ENCODE results near the gene TMEM132A. TPM values are rescaled to one million over a fixed set of nuclear protein-coding genes. Genes with fewer than 3 reads are reported as not detected.

The TMEM132A gene
- total and polyA plus RNA-seq, 9 of the 15 experiments (the other 6 are each of a cell fraction or from before 2014, with no cell fraction given) = 0.04 to 1.1 (median 0.18) TPM; not detected in 4

GRCh38 chr11:60924110-60924905 lies at the start of gene TMEM132A (continued):
- no peak for TF ChIP-seq SRSF1 (IDR thresholded peaks at IDR 0.05; ENCODE audit: low read depth, low read length)
- TF ChIP-seq ESRRB (CRISPR knock-in tag; IDR thresholded peaks at IDR 0.05; ENCODE audit: borderline replicate concordance) = no peak
- no peak for TF ChIP-seq MAX (CRISPR knock-in tag; IDR thresholded peaks at IDR 0.05)
- no peak for TF ChIP-seq SNAPC5 (CRISPR knock-in tag; IDR thresholded peaks at IDR 0.05)
- no peak for TF ChIP-seq CBX8 (IDR thresholded peaks at IDR 0.05; ENCODE audit: borderline replicate concordance, extremely low read depth, low read depth, low read length, poor library complexity, severe bottlenecking)
- TF ChIP-seq SIN3B (IDR thresholded peaks at IDR 0.05; ENCODE audit: low read depth) = no peak
- no peak for TF ChIP-seq SIX5 (IDR thresholded peaks at IDR 0.05; ENCODE audit: borderline replicate concordance in 1 of 2, insufficient read depth in 1 of 2, low read depth in 1 of 2, low read length in 2 of 2)
- TF ChIP-seq MITF (IDR thresholded peaks at IDR 0.05) = no peak
- peak; percentile 25 to 66 for TF ChIP-seq E2F6 (IDR thresholded peaks at IDR 0.05; ENCODE audit: borderline replicate concordance in 1 of 2, extremely low read depth in 1 of 2, insufficient read depth in 1 of 2, insufficient read length in 1 of 2, low read depth in 1 of 2, low read length in 1 of 2, poor library complexity in 1 of 2, severe bottlenecking in 1 of 2)
- TF ChIP-seq POLR2AphosphoS5 (IDR thresholded peaks at IDR 0.05; ENCODE audit: control insufficient read depth, insufficient read depth, low read depth, low read length) = no peak
- peak; percentile 68 for TF ChIP-seq PRDM10 (IDR thresholded peaks at IDR 0.05; ENCODE audit: partially characterized antibody)
- TF ChIP-seq ZNF740 (CRISPR knock-in tag; IDR thresholded peaks at IDR 0.05) = 0 out of 2 replicates have a peak, but pooled peaks have one; percentile 42
- no peak for TF ChIP-seq ZNF740 (tag; IDR thresholded peaks at IDR 0.05)
- no peak for TF ChIP-seq ZNF239 (CRISPR knock-in tag; IDR thresholded peaks at IDR 0.05)
- no peak for TF ChIP-seq ZNF584 (CRISPR knock-in tag; IDR thresholded peaks at IDR 0.05; ENCODE audit: low read depth)
- 0 out of 2 replicates have a peak, but pooled peaks have one; percentile 33 for TF ChIP-seq USF2 (CRISPR knock-in tag; IDR thresholded peaks at IDR 0.05)
